Fibroblast of skin of right quadriceps (primary cell): ENCODE measurements around the gene TRPM5.

Experiments used
- DNase-seq: peaks from one replicate; pipeline ENCODE4 v3.0.0-alpha.2; 2013

TRPM5 gene

GRCh38 chr11:2452321-2453012, 8.2 kb upstream of the TRPM5 start:
- DNase-seq = peak; percentile 17

- DNase-seq = no peak
Observed at GRCh38 chr11:2451916-2452315, 7.6 kb upstream of the TRPM5 start.

DNA sequence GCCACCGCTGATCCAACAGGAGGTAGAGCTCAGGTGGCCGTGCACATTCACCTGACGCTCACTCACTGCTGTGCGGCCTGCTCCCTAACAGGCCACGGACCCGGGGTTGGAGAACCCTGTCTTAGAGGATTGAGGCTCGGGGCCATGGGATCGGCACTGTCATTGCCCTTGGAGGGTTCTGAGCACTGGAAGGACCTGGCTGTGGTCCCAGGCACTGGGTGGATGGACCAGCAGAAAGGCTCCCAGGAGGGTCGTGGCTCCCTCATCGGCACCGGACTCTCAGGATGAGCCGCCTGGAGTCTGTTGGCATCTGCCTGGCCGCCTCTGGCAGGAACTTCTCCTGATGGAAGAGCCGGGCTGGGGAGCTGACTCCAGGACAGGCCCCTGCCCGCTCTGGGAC, 7.0 kb upstream of the TRPM5 start:
- no peak for DNase-seq

DNA sequence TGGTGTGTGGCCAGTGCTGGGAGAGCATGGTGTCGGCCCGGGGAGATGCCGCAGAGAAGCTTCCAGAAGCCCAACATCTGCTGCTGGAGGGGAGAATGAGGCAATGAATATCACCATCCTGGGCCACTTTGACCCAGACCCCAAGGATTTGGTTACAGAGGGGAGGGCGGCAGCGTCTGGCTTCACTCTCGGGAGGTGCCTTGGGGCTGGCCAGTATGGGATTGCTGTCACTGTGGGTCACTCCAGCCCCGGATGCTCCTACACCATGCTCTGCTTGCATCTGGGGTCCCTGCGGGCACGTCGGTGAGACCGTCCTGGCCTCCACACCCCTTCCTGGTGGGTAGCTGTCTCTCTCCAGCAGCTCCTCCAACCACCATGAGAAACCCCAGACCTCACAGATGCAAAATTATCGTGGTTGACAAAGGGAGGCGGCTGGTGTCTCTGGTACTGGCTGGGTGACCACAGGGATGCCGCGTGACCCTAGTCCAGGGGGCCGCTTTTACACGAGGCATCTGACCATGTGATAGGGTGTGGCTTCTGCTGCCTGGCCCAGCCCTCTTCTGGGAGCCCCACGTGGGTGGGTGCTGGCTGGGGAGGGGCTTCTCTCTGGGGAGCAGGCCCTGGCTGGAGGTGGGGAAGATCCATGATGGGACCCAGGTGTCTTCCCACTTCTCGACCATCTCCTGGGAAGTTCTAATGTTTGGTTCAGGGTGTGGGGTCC, 6.2 kb upstream of the TRPM5 start:
- DNase-seq = no peak

GRCh38 chr11:2449548-2450320, 5.4 kb upstream of the TRPM5 start:
- no peak for DNase-seq

GRCh38 chr11:2448661-2449547, 4.6 kb upstream of the TRPM5 start:
- no peak for DNase-seq

- DNase-seq = no peak
Observed at GRCh38 chr11:2447951-2448650, 3.8 kb upstream of the TRPM5 start.

- DNase-seq = no peak
Observed at GRCh38 chr11:2447253-2447950, 3.1 kb upstream of the TRPM5 start.

DNA sequence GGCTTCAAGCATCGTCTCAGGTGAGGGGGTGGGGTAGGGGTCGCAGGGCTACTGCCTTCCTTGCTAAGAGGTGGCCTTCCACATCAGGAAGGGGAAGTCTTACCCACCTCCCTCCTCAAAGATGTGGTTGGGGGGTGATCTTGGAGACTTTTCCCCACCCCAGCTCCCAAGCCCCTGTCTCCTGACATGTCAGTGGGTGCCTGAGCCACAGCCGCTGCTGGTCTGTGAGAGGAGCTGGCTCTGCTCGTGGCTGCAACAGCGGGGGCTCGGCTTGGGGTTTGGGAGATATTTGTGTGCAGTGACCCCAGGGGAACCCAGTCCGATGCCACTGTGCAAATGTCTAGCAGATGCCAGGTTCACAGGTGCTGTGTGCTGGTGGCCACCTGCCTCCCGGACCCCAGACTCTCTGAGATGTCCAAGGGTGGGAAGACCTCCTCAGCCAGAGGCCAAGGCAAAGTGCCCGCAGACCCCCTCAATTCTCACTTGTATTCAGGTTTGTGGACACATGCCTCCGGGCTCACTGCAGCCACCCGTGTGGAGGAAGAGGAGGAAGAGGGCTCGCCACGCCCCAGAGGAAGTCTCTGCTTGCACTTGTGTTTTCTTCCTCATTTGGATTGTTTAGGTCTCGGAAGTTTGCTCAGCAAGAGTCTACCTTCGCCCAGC, 2.4 kb upstream of the TRPM5 start:
- no peak for DNase-seq

GRCh38 chr11:2445746-2446551, 1.6 kb upstream of the TRPM5 start:
- no peak for DNase-seq

GRCh38 chr11:2444821-2445745, 769 bp upstream of the TRPM5 start, which contains the start of gene KCNQ1:
Gene KCNQ1, plus strand, starts transcription at chr11:2445008. Its CDS starts 91 bp downstream, at chr11:2445099.
- DNase-seq = no peak

DNA sequence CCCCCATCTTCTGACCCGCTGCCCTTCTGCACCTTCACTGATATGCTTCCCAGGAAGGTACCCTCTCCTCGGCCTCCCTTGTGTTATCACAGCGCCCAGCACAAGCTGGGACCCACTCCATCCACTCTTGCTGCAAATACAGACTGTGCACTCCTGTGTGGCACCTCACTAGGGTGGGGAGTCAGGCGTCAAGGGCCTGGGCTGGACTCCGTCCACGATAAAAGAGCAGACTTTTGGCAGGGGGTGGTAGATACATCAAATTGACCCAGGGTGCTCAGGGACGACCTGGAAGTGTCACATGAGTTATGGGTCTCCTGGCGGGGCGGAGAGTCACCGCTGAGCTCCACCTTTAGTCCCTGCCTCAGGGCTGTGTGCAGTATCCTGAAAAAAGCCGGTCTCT, 908 bp downstream of the TRPM5 start:
- no peak for DNase-seq

DNA sequence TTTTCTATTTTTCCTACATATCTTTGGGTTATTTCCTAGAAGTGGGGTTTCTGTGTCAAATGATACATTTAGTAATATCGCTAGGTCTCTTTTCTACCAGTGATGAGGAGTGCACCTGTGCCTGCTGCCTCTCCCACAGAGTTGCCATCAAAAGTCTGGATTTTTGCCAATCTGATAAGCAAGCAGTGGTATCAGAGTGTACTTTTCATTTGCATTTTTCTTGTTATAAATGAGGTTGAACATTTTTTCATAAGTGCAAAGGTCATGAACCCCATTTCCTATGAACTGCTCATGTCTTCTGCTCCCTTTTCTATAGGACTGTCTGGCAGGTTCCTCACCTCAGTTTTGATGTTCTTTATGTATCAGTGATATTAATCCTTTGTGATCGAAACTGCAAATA, 1.7 kb downstream of the TRPM5 start:
- no peak for DNase-seq

- no peak for DNase-seq
Observed at GRCh38 chr11:2441171-2441570, 3.1 kb downstream of the TRPM5 start.

GRCh38 chr11:2440646-2441045, 3.7 kb downstream of the TRPM5 start:
- no peak for DNase-seq

DNA sequence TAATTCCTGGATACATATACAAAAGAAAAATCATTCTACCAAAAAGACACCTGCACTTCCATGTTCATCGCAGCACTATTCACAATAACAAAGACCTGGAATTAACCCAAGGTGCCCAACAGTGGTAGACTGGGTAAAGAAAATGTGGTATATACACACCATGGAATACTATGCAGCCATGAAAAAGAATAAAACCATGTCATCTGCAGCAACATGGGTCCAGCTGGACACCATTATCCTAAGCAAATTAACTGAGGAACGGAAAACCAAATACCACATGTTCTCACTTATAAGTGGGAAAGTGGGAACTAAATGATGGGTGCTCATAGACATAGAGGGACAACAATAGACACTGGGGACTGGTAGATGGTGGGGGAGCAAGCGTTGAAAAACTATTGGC, 4.5 kb downstream of the TRPM5 start:
- no peak for DNase-seq

DNA sequence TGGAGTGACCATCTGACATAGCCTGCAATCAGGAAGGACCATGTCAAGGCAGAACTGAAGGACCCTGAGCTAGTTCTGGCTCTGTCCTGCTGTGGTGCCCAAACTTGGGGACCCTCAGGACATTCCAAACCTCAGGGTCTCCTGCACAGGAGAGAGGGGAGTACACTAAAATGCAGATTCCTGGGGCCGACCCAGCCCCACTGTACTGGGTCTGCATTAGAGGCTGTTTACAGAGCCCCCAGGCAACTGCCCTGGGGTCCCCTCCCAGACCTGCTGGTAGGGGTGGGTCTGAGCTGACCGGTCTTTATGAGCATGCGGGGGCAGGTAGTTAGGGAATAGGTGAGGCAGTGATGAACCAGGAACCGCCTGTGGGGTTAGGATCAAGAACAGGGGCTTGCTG, 6.8 kb downstream of the TRPM5 start:
- DNase-seq = no peak

DNA sequence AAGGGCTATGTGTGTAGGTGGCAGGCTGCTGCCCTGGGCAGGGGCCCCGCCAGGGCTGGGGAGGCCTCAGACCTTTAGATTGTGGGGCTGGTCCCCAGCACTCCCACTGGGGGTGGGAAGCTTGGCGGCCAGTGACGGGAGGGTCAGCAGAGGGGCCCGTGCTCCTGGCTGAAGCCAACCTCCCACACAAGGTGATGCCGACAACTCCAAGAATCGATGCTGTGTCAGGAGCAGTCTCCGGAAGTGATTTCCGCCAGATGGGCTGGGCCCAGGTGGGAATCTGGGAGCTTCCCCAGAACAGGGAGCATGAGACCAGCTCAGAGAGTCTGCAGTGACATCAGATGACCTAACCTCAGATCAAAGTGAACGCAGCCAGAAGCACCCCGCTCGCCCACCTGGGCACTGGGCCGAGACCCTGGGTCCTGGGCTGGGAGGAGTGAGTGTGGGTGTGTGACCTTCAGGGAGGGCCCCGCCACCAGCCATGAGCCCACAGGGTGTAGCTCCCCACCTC, 7.7 kb downstream of the TRPM5 start:
- no peak for DNase-seq
